LoVo (cell line): ENCODE measurements around the gene GSK3A.

Source experiments
- DNase-seq: peaks from one replicate; pipeline ENCODE4 v3.0.0-alpha.2; 2016; ENCODE audit warnings: low spot score

GSK3A gene

GRCh38 chr19:42198676-42199439 is 43.5 kb downstream of the GSK3A start:
- no peak for DNase-seq

DNA sequence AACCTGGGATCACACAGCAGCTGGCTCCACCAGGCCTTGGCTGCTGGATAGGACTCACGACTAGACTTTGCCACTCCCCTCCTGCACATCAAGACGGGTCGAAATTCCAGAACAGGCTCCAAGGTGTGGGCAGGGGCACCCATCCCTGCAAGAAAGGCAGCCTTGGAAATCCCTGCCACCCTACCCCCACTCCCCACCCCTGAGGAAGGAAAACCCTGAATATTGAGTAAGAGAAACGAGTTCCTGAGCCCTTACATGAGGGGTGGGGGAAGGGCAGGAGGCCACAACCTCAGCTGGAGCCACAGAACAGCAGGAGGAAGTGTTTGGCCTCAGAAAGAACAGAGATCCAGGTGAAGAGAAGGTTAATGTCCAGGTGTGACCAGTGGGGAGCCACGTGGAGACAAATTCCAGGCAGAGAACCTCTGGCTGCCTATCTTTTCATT is 45.0 kb downstream of the GSK3A start:
- DNase-seq, result no peak

DNA sequence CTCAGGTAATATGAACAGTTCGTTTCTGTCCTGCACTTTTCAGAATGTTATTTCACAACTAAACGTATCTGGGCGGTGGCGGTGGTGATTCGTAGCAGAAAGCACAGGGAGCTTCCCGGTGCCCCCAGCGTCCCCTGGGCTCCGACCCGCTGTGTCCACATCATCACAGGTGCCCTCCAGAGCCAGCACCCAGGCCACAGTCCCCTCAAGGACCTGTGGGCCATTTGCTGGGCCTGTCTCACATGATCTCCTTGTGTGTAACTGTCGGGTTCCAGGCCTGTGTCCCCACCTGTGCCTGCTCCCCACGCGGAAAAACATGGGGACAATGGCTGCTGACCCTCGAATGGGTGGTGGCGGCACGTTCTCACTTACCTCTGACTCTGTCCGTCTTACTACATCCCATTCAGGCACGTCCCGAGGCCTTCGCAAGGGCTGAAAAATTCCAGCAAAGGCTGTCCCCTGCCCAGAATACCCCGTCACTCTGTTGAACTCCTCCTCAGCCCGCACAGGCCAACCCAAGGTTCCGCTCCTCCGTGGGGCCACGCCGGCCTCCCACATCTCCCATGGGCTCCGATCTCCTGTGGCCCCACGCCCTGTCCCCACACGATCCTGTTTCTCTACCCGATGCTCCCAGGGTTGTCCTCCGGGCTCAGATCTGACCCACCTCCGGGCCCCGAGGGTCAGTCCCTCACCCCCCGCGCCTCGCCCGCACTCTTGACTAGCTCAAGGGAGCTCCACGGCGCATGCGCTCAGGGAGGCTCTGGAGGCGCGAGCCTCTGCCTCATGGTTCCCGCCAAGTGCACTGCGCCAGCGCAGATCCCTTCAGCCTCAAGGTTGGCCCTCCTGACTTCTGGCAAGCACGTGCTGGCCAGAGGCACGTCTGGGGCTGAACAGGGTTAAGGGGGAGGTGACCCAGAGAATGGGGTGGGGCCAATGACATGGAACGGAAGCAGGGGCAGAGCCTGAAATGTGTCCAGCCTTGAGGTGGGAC is 46.1 kb downstream of the GSK3A start:
- no peak for DNase-seq

- DNase-seq, result no peak
Observed at GRCh38 chr19:42193706-42194105, 48.7 kb downstream of the GSK3A start.

GRCh38 chr19:42193294-42193693 is 49.1 kb downstream of the GSK3A start:
- DNase-seq, result no peak

GRCh38 chr19:42191855-42192254 is 50.5 kb downstream of the GSK3A start:
- DNase-seq, result peak; percentile 98

DNA sequence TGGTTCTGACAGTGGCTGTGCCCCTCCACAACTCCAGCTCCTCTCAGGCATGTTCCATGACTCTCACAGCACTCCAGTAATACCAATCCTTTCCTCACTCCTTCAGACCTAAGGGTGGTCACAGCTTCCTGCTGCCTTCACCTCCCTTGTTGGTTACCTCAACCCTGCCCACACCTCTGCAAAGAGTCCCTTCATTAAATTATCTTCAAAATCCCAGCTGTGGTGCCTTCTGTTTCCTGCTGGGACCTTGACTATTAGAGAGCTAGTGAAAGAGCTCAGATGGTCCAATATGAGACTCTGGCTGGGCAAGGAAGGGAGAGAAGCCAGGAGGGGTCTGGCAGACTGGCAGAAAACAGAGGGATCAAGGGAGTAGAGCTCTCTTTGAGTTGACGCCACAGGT is 51.1 kb downstream of the GSK3A start:
- peak; percentile 24 for DNase-seq

DNA sequence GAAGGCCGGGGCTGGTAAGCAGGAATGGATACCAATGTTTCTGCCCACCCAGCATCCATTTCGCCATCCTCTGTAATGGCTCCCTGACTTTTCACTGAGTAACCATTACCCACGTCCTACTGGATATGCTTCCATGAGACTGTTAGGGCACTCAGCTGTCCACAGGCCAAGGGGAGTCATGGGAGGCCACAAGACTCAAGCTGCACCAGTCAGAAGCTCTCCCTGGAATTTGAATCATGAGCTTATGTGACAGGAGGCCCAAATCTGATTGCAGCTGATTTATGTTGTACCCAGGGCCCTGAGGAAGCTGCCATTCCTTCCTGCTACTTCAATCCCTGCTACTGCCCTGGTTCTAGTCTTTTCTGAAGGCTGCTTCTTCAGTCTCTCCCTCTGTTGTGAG is 53.3 kb downstream of the GSK3A start:
- no peak for DNase-seq

DNA sequence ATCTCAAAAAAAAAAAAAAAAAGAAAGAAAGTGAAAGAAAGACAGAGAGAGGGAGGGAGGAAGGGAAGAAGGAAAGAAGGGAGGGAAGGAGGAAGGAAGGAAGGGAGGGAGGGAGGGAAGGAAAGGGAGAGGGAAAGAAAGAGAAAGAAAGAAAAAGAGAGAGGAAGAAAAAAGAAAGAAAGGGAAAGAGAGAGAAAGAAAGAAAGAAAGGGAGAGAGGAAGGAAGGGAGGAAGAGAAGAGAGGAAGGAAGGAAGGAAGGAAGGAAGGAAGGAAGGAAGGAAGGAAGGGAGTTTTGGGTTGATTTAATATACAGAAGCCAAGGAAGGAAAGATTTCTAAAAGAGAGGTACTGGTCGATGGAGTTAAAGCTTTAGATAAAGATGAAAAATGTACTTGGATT is 53.7 kb downstream of the GSK3A start:
- DNase-seq, result no peak

- no peak for DNase-seq
Observed at GRCh38 chr19:42185277-42185676, 57.1 kb downstream of the GSK3A start.

- DNase-seq, result peak; percentile 65
Observed at GRCh38 chr19:42184401-42184861, 58.0 kb downstream of the GSK3A start.
